ENCODE measurements around the gene CDH4. TPM values are rescaled to one million over a fixed set of nuclear protein-coding genes. Genes with fewer than 3 reads are reported as not detected.
A peak's percentile ranks its signal among the peaks of the same experiment; 100 is the strongest.

Gene CDH4
- polyA plus RNA-seq, 1 donor (not counting 4 experiments of a cell fraction or from before 2014, with no cell fraction given) = 2.2 TPM

GRCh38 chr20:61486198-61486597 lies 234.1 kb downstream of the CDH4 start:
- Histone ChIP-seq H3K4me2 (ENCODE audit: control insufficient read depth, extremely low read depth, insufficient read depth, low read depth, low read length) (no peak overlapping the region), H3K4me1 (ENCODE audit: control insufficient read depth, extremely low read depth, insufficient read depth, low read length) (peaks cover 16% of the 10 kb centered on the region), H2AFZ (ENCODE audit: control insufficient read depth, low read length) (no peak overlapping the region), H3K36me3 (ENCODE audit: control insufficient read depth in 2 of 2, extremely low read depth in 1 of 2, insufficient read depth in 2 of 2, low read length in 2 of 2) (no peaks in the 10 kb centered on the region), H3K27ac (ENCODE audit: control insufficient read depth, insufficient read depth, low read length) (no peak overlapping the region), H3K27me3 (ENCODE audit: control insufficient read depth, extremely low read depth, insufficient read depth, low read length) (no peaks in the 10 kb centered on the region), H3K79me2 (ENCODE audit: control insufficient read depth, insufficient read depth, low read length) (peaks cover 1% of the 10 kb centered on the region), H3K9me3 (ENCODE audit: control insufficient read depth, low read depth, low read length) (no peaks in the 10 kb centered on the region), H3K9ac (ENCODE audit: control insufficient read depth, extremely low read depth, insufficient read depth, low read length) (no peak overlapping the region), H4K20me1 (ENCODE audit: control insufficient read depth, extremely low read depth, insufficient read depth, low read length) (peaks cover 20% of the 10 kb centered on the region), H3K9me1 (ENCODE audit: control insufficient read depth, extremely low read depth, insufficient read depth, low read length) (no peaks in the 10 kb centered on the region), H3K4me3 (ENCODE audit: control insufficient read depth in 2 of 3, extremely low read depth in 1 of 3, insufficient read depth in 2 of 3, low read depth in 1 of 3, low read length in 3 of 3) (no peak overlapping the region)
- dilution Hi-C loops (cut with MboI; ENCODE audit: extremely low pct_ligation_motif_present, low sequenced_read_pairs) = no loop called here
- DNase-seq (ENCODE audit: low read depth, low spot score) (no peak), FAIRE-seq (no peak)
- no peak for TF ChIP-seq CTCF (optimal IDR thresholded peaks at IDR 0.05 in 1 of 3, IDR thresholded peaks at IDR 0.05 in 1 of 3, conservative IDR thresholded peaks at IDR 0.05 in 1 of 3; ENCODE audit: extremely low read depth in 1 of 3, insufficient read depth in 2 of 3, low read length in 3 of 3)
- no peak for TF ChIP-seq EZH2 (IDR thresholded peaks at IDR 0.05; ENCODE audit: low read length)

- no peak overlapping the region for H3K9ac ChIP-seq (ENCODE audit: control insufficient read depth, extremely low read depth, insufficient read depth, low read length)
- TF ChIP-seq CTCF (optimal IDR thresholded peaks at IDR 0.05 in 1 of 3, IDR thresholded peaks at IDR 0.05 in 1 of 3, conservative IDR thresholded peaks at IDR 0.05 in 1 of 3; ENCODE audit: extremely low read depth in 1 of 3, insufficient read depth in 2 of 3, low read length in 3 of 3) = no peak
- TF ChIP-seq EZH2 (IDR thresholded peaks at IDR 0.05; ENCODE audit: low read length) = no peak
- H3K79me2 ChIP-seq (ENCODE audit: control insufficient read depth, insufficient read depth, low read length) = peaks cover 9% of the 10 kb centered on the region
- dilution Hi-C loops (cut with MboI; ENCODE audit: extremely low pct_ligation_motif_present, low sequenced_read_pairs) = no loop called here
- H3K4me2 ChIP-seq (ENCODE audit: control insufficient read depth, extremely low read depth, insufficient read depth, low read depth, low read length) = peak overlapping the region; percentile 27
- FAIRE-seq (peak; percentile 63), DNase-seq (ENCODE audit: low read depth, low spot score) (no peak)
- peak overlapping the region in 1 of 3 experiments; percentile 10 for H3K4me3 ChIP-seq (ENCODE audit: control insufficient read depth in 2 of 3, extremely low read depth in 1 of 3, insufficient read depth in 2 of 3, low read depth in 1 of 3, low read length in 3 of 3)
- no peaks in the 10 kb centered on the region for H3K9me1 ChIP-seq (ENCODE audit: control insufficient read depth, extremely low read depth, insufficient read depth, low read length)
- peaks cover 16% of the 10 kb centered on the region for H3K4me1 ChIP-seq (ENCODE audit: control insufficient read depth, extremely low read depth, insufficient read depth, low read length)
- no peaks in the 10 kb centered on the region for H3K27me3 ChIP-seq (ENCODE audit: control insufficient read depth, extremely low read depth, insufficient read depth, low read length)
- H3K27ac ChIP-seq (ENCODE audit: control insufficient read depth, insufficient read depth, low read length) = no peak overlapping the region
- no peaks in the 10 kb centered on the region for H3K9me3 ChIP-seq (ENCODE audit: control insufficient read depth, low read depth, low read length)
- H4K20me1 ChIP-seq (ENCODE audit: control insufficient read depth, extremely low read depth, insufficient read depth, low read length) = peaks cover 27% of the 10 kb centered on the region
- H3K36me3 ChIP-seq (ENCODE audit: control insufficient read depth in 2 of 2, extremely low read depth in 1 of 2, insufficient read depth in 2 of 2, low read length in 2 of 2) = no peaks in the 10 kb centered on the region
- no peak overlapping the region for H2AFZ ChIP-seq (ENCODE audit: control insufficient read depth, low read length)
Measured at GRCh38 chr20:61487346-61487996, 235.4 kb downstream of the CDH4 start.

Data from keratinocyte (primary cell).